Activated naive CD4-positive, alpha-beta T cell treated with anti-CD3 and anti-CD28 coated beads, Interleukin-2, amount 50 U/mL, for 24 hours (primary cell): ENCODE results near the gene CAMK1G.

Source experiments
- H3K27ac Mint-ChIP-seq: one replicate; pipeline ENCODE4 v1.8.0; 2021; ENCODE audit warnings: mild to moderate bottlenecking, mixed read lengths
- H3K27me3 Mint-ChIP-seq: one replicate; pipeline ENCODE4 v1.8.0; 2021; ENCODE audit warnings: mixed read lengths
- H3K36me3 Mint-ChIP-seq: one replicate; pipeline ENCODE4 v1.8.0; 2021; ENCODE audit warnings: mixed read lengths
- H3K4me1 Mint-ChIP-seq: one replicate; pipeline ENCODE4 v1.8.0; 2021; ENCODE audit warnings: mixed read lengths
- H3K4me3 Mint-ChIP-seq: one replicate; pipeline ENCODE4 v1.8.0; 2021; ENCODE audit warnings: mild to moderate bottlenecking, mixed read lengths
- H3K9me3 Mint-ChIP-seq: one replicate; pipeline ENCODE4 v1.8.0; 2021; ENCODE audit warnings: mixed read lengths

CAMK1G gene

GRCh38 chr1:209585672-209586071 is 2.2 kb downstream of the CAMK1G start:
- no peaks in the 10 kb centered on the region for H3K4me1 Mint-ChIP-seq
- no peaks in the 10 kb centered on the region for H3K9me3 Mint-ChIP-seq
- H3K27me3 Mint-ChIP-seq = peaks cover 10% of the 10 kb centered on the region
- no peaks in the 10 kb centered on the region for H3K36me3 Mint-ChIP-seq
- no peak overlapping the region for H3K27ac Mint-ChIP-seq
- no peak overlapping the region for H3K4me3 Mint-ChIP-seq

GRCh38 chr1:209586221-209586740 is 2.8 kb downstream of the CAMK1G start:
- Mint-ChIP-seq H3K27me3 (peaks cover 10% of the 10 kb centered on the region), H3K27ac (no peak overlapping the region), H3K36me3 (no peaks in the 10 kb centered on the region), H3K4me1 (no peaks in the 10 kb centered on the region), H3K4me3 (no peak overlapping the region), H3K9me3 (no peaks in the 10 kb centered on the region)

GRCh38 chr1:209587789-209588188 is 4.3 kb downstream of the CAMK1G start:
- Mint-ChIP-seq H3K4me3 (no peak overlapping the region), H3K27me3 (peaks cover 10% of the 10 kb centered on the region), H3K36me3 (no peaks in the 10 kb centered on the region), H3K27ac (no peak overlapping the region), H3K4me1 (no peaks in the 10 kb centered on the region), H3K9me3 (no peaks in the 10 kb centered on the region)

- no peak overlapping the region for H3K27ac Mint-ChIP-seq
- H3K4me1 Mint-ChIP-seq = no peaks in the 10 kb centered on the region
- no peak overlapping the region for H3K4me3 Mint-ChIP-seq
- H3K36me3 Mint-ChIP-seq = no peaks in the 10 kb centered on the region
- peaks cover 11% of the 10 kb centered on the region for H3K27me3 Mint-ChIP-seq
- no peaks in the 10 kb centered on the region for H3K9me3 Mint-ChIP-seq
These were observed 5.9 kb downstream of the CAMK1G start for GRCh38 chr1:209589440-209589839.

GRCh38 chr1:209589863-209590262 is 6.3 kb downstream of the CAMK1G start:
- no peaks in the 10 kb centered on the region for H3K4me1 Mint-ChIP-seq
- H3K4me3 Mint-ChIP-seq = no peak overlapping the region
- no peaks in the 10 kb centered on the region for H3K36me3 Mint-ChIP-seq
- no peaks in the 10 kb centered on the region for H3K9me3 Mint-ChIP-seq
- peaks cover 11% of the 10 kb centered on the region for H3K27me3 Mint-ChIP-seq
- H3K27ac Mint-ChIP-seq = no peak overlapping the region

- Mint-ChIP-seq H3K36me3 (no peaks in the 10 kb centered on the region), H3K4me3 (no peak overlapping the region), H3K27ac (no peak overlapping the region), H3K9me3 (no peaks in the 10 kb centered on the region), H3K27me3 (peaks cover 11% of the 10 kb centered on the region), H3K4me1 (no peaks in the 10 kb centered on the region)
These were observed 6.9 kb downstream of the CAMK1G start for GRCh38 chr1:209590405-209590804.

- Mint-ChIP-seq H3K4me1 (no peaks in the 10 kb centered on the region), H3K9me3 (no peaks in the 10 kb centered on the region), H3K27ac (no peak overlapping the region), H3K27me3 (peaks cover 6% of the 10 kb centered on the region), H3K36me3 (no peaks in the 10 kb centered on the region), H3K4me3 (no peak overlapping the region)
These were observed 10.2 kb downstream of the CAMK1G start for GRCh38 chr1:209593747-209594146.

- no peak overlapping the region for H3K4me3 Mint-ChIP-seq
- H3K27ac Mint-ChIP-seq = no peak overlapping the region
- peaks cover 6% of the 10 kb centered on the region for H3K27me3 Mint-ChIP-seq
- H3K4me1 Mint-ChIP-seq = no peaks in the 10 kb centered on the region
- no peaks in the 10 kb centered on the region for H3K36me3 Mint-ChIP-seq
- no peaks in the 10 kb centered on the region for H3K9me3 Mint-ChIP-seq
These were observed 10.9 kb downstream of the CAMK1G start for GRCh38 chr1:209594440-209594839.

GRCh38 chr1:209595028-209595427 is 11.5 kb downstream of the CAMK1G start:
- H3K4me3 Mint-ChIP-seq = no peak overlapping the region
- no peaks in the 10 kb centered on the region for H3K9me3 Mint-ChIP-seq
- H3K27me3 Mint-ChIP-seq = peaks cover 3% of the 10 kb centered on the region
- H3K27ac Mint-ChIP-seq = no peak overlapping the region
- H3K36me3 Mint-ChIP-seq = no peaks in the 10 kb centered on the region
- no peaks in the 10 kb centered on the region for H3K4me1 Mint-ChIP-seq

- no peaks in the 10 kb centered on the region for H3K36me3 Mint-ChIP-seq
- no peaks in the 10 kb centered on the region for H3K4me1 Mint-ChIP-seq
- H3K4me3 Mint-ChIP-seq = no peak overlapping the region
- H3K27me3 Mint-ChIP-seq = peaks cover 1% of the 10 kb centered on the region
- no peak overlapping the region for H3K27ac Mint-ChIP-seq
- H3K9me3 Mint-ChIP-seq = no peaks in the 10 kb centered on the region
These were observed 12.2 kb downstream of the CAMK1G start for GRCh38 chr1:209595599-209596285.

GRCh38 chr1:209597499-209597898 is 14.0 kb downstream of the CAMK1G start:
- Mint-ChIP-seq H3K36me3 (no peaks in the 10 kb centered on the region), H3K27me3 (peaks cover 3% of the 10 kb centered on the region), H3K9me3 (no peaks in the 10 kb centered on the region), H3K27ac (no peak overlapping the region), H3K4me3 (no peak overlapping the region), H3K4me1 (no peaks in the 10 kb centered on the region)

GRCh38 chr1:209598227-209598626 is 14.7 kb downstream of the CAMK1G start:
- Mint-ChIP-seq H3K27me3 (peaks cover 3% of the 10 kb centered on the region), H3K36me3 (no peaks in the 10 kb centered on the region), H3K9me3 (no peaks in the 10 kb centered on the region), H3K4me3 (no peak overlapping the region), H3K27ac (no peak overlapping the region), H3K4me1 (no peaks in the 10 kb centered on the region)

- H3K4me3 Mint-ChIP-seq = no peak overlapping the region
- no peaks in the 10 kb centered on the region for H3K9me3 Mint-ChIP-seq
- no peaks in the 10 kb centered on the region for H3K4me1 Mint-ChIP-seq
- H3K27me3 Mint-ChIP-seq = peaks cover 2% of the 10 kb centered on the region
- H3K27ac Mint-ChIP-seq = no peak overlapping the region
- no peaks in the 10 kb centered on the region for H3K36me3 Mint-ChIP-seq
These were observed 17.0 kb downstream of the CAMK1G start for GRCh38 chr1:209600541-209600940.

GRCh38 chr1:209601809-209602657 is 18.5 kb downstream of the CAMK1G start:
- peaks cover 2% of the 10 kb centered on the region for H3K27me3 Mint-ChIP-seq
- H3K4me1 Mint-ChIP-seq = no peaks in the 10 kb centered on the region
- no peak overlapping the region for H3K27ac Mint-ChIP-seq
- no peaks in the 10 kb centered on the region for H3K36me3 Mint-ChIP-seq
- no peak overlapping the region for H3K4me3 Mint-ChIP-seq
- H3K9me3 Mint-ChIP-seq = no peaks in the 10 kb centered on the region

- peaks cover 2% of the 10 kb centered on the region for H3K27me3 Mint-ChIP-seq
- H3K9me3 Mint-ChIP-seq = no peaks in the 10 kb centered on the region
- H3K4me1 Mint-ChIP-seq = no peaks in the 10 kb centered on the region
- no peaks in the 10 kb centered on the region for H3K36me3 Mint-ChIP-seq
- no peak overlapping the region for H3K4me3 Mint-ChIP-seq
- no peak overlapping the region for H3K27ac Mint-ChIP-seq
These were observed 20.4 kb downstream of the CAMK1G start for GRCh38 chr1:209603877-209604276.

- Mint-ChIP-seq H3K27ac (peak overlapping the region; percentile 82), H3K4me3 (no peak overlapping the region), H3K9me3 (no peaks in the 10 kb centered on the region), H3K36me3 (no peaks in the 10 kb centered on the region), H3K4me1 (no peaks in the 10 kb centered on the region), H3K27me3 (no peaks in the 10 kb centered on the region)
These were observed 23.7 kb downstream of the CAMK1G start for GRCh38 chr1:209607102-209607794.
